Jurkat, Clone E6-1 (cell line): ENCODE results near the gene MAPK8.

Experiments used
- DNase-seq: peaks from one replicate; pipeline ENCODE4 v3.0.0-alpha.2; 2011; ENCODE audit warnings: low read depth, low spot score
- H3K4me3 ChIP-seq: 2 replicates; pipeline ENCODE4 v1.5.1; 2011; ENCODE audit warnings: mild to moderate bottlenecking, low read length, control low read depth, moderate library complexity

MAPK8 gene

GRCh38 chr10:48453451-48454301 lies 147.2 kb downstream of the MAPK8 start:
- DNase-seq, result no peak

GRCh38 chr10:48454302-48455054 lies 148.0 kb downstream of the MAPK8 start:
- H3K4me3 ChIP-seq, result no peak overlapping the region
- no peak for DNase-seq

More at GRCh38 chr10:48453451-48454301, 147.2 kb downstream of the MAPK8 start:
- H3K4me3 ChIP-seq, result no peak overlapping the region

GRCh38 chr10:48455055-48455391 lies 148.5 kb downstream of the MAPK8 start:
- no peak overlapping the region for H3K4me3 ChIP-seq
- DNase-seq, result no peak

- no peak overlapping the region for H3K4me3 ChIP-seq
- no peak for DNase-seq
These were observed 149.1 kb downstream of the MAPK8 start for GRCh38 chr10:48455392-48456151.

- no peak for DNase-seq
These were observed 149.9 kb downstream of the MAPK8 start for GRCh38 chr10:48456361-48456804.

GRCh38 chr10:48456808-48457761 lies 150.6 kb downstream of the MAPK8 start:
- DNase-seq, result no peak
- H3K4me3 ChIP-seq, result no peak overlapping the region

More at GRCh38 chr10:48456361-48456804, 149.9 kb downstream of the MAPK8 start:
- H3K4me3 ChIP-seq, result no peak overlapping the region

GRCh38 chr10:48457949-48458661 lies 151.6 kb downstream of the MAPK8 start:
- H3K4me3 ChIP-seq, result no peak overlapping the region
- no peak for DNase-seq

GRCh38 chr10:48458662-48459048 lies 152.2 kb downstream of the MAPK8 start:
- H3K4me3 ChIP-seq, result no peak overlapping the region
- DNase-seq, result no peak

- no peak overlapping the region for H3K4me3 ChIP-seq
- DNase-seq, result no peak
These were observed 153.0 kb downstream of the MAPK8 start for GRCh38 chr10:48459270-48460150.

- DNase-seq, result no peak
- no peak overlapping the region for H3K4me3 ChIP-seq
These were observed 153.7 kb downstream of the MAPK8 start for GRCh38 chr10:48460182-48460581.

GRCh38 chr10:48461623-48462481 lies 155.4 kb downstream of the MAPK8 start:
- no peak overlapping the region for H3K4me3 ChIP-seq
- no peak for DNase-seq

GRCh38 chr10:48462482-48463020 lies 156.1 kb downstream of the MAPK8 start:
- no peak overlapping the region for H3K4me3 ChIP-seq

GRCh38 chr10:48463318-48464003 lies 157.0 kb downstream of the MAPK8 start:
- H3K4me3 ChIP-seq, result no peak overlapping the region
- no peak for DNase-seq

More at GRCh38 chr10:48462482-48463020, 156.1 kb downstream of the MAPK8 start:
- DNase-seq, result no peak

- H3K4me3 ChIP-seq, result no peak overlapping the region
- DNase-seq, result no peak
These were observed 157.8 kb downstream of the MAPK8 start for GRCh38 chr10:48464121-48464870.
